ENCODE data around the gene APRT. TPM values are rescaled to one million over a fixed set of nuclear protein-coding genes. Genes with fewer than 3 reads are reported as not detected.

APRT gene
- total RNA-seq, 1 donor from 2014 or later, result 198 TPM

DNA sequence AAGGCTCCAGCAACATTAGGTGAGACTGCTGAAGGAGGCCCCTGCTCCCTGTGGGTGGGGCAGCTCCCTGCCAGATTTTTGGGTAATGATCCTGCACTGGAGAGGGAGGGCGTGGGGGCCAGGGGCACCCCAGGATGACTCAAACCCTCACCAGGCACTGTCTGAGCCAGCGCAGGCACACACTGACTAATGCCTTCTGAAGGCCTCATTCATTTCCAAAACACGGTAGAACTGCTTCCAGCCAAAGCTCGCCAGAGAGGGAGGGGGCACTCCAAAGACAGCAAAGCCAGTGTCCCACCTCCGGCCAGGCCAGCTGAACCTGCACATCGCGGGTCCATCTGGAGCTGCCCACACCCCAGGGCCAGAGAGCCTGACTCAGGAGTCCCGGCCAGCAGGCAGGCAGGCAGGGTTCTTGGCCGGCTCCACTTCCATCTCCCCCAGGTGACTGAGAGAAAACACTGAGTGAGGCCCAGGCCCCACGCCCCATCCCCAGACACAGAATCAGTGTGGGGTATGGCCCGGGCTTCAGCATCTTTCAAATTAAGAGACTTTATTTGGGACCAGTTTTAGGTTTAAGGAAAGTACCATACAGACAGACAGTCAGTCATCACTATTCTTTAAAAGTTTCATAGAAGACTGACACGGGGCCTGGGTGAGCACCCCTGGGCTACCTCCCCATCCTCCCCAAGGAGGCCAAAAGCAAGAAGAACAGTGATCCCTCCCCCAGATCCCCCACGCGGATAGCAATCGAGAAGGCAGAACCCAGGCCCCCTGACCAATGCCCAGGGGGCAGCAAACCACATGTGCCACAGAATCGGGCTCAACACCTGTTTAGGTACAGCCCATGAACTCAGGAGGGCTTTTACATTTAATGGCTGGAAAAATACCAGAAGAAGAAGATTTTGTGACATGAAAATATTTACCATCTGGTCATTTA lies 29.0 kb downstream of the APRT start:
- Mint-ChIP-seq H3K36me3 (ENCODE audit: low read depth) (no peaks in the 10 kb centered on the region), H3K4me3 (peak overlapping the region; percentile 85), H3K27ac (peak overlapping the region; percentile 80), H3K27me3 (no peaks in the 10 kb centered on the region), H3K4me1 (peaks cover 58% of the 10 kb centered on the region), H3K9me3 (no peaks in the 10 kb centered on the region)
- TF ChIP-seq, protein P1, sequence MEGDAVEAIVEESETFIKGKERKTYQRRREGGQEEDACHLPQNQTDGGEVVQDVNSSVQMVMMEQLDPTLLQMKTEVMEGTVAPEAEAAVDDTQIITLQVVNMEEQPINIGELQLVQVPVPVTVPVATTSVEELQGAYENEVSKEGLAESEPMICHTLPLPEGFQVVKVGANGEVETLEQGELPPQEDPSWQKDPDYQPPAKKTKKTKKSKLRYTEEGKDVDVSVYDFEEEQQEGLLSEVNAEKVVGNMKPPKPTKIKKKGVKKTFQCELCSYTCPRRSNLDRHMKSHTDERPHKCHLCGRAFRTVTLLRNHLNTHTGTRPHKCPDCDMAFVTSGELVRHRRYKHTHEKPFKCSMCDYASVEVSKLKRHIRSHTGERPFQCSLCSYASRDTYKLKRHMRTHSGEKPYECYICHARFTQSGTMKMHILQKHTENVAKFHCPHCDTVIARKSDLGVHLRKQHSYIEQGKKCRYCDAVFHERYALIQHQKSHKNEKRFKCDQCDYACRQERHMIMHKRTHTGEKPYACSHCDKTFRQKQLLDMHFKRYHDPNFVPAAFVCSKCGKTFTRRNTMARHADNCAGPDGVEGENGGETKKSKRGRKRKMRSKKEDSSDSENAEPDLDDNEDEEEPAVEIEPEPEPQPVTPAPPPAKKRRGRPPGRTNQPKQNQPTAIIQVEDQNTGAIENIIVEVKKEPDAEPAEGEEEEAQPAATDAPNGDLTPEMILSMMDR (IDR thresholded peaks at IDR 0.05), result no peak
- ATAC-seq (ENCODE audit: low read depth) (no peak), DNase-seq (no peak)
- intact Hi-C loops (cut with micrococcal nuclease), result loop anchor here (5.0 to 10.0 kb wide), 2 partner anchors 120 to 148 kb away; partner anchors contain the start of genes IL17C and MVD
- POLR2A ChIA-PET, result interaction anchor here (0.6 to 5.6 kb wide), 14 partner anchors 10 to 1160 kb away, joined by 3 to 52 read pairs (median 5); partner anchors contain the start of genes APRT, CDT1, CYBA and GALNS
- CTCF ChIA-PET, result interaction anchor here (0.9 to 5.9 kb wide), 8 partner anchors 13 to 75 kb away, joined by 3 to 56 read pairs (median 4); partner anchors contain the start of gene APRT

DNA sequence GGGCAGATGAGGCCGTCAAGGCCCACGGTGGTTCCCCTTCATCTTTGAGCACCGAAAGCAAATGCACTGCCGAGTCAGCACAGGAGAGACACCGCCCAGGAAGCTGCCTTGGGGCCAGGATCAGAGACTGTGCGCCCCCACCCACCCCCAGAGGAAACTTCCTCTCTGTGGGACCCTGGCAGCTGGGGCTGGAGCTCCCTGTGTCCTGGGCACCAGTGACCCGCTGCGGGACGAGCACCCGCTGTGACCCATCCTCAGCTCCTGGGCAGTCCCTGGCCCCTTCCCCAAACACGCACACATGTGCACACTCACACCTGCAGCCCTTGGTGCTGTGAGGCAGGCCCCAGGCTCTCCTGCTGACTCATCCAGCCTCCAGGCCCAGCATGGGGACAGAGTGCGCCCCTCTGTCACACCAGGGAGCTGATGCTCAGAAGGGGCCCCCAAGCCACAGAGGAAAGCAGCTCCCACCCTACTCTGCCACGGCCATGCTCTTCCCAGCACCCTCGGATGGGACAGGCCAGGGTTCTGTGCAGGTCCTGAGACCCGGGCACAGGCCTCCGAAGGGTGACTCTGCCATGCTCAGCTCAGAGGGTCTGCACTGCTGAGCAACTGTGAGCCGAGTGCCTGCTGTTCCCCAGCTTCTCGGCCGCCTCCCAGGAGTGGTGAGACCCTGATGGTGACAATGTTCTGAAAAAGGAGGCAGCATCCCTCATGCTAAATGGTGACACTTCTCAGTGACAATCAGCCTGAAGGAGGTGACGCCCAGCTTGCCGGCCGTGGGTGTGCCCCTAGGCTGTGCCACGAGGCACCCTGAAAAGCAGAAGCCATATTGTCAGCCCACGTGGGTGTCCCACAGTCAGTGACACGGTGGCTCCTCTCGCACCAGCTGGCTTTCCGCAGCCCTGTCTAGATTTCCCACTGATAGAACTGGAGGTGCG lies 30.3 kb downstream of the APRT start:
- peaks cover 2% of the 10 kb centered on the region for H3K36me3 Mint-ChIP-seq (ENCODE audit: low read depth)
- peak; percentile 66 for ATAC-seq (ENCODE audit: low read depth)
- H3K9me3 Mint-ChIP-seq, result no peaks in the 10 kb centered on the region
- H3K4me1 Mint-ChIP-seq, result peaks cover 58% of the 10 kb centered on the region
- H3K4me3 Mint-ChIP-seq, result peak overlapping the region; percentile 85
- POLR2A ChIA-PET, result interaction anchor here (0.6 to 5.6 kb wide), 17 partner anchors 9 to 1162 kb away, joined by 3 to 52 read pairs (median 6); partner anchors contain the start of genes APRT, CDT1, CTU2 and CYBA
- intact Hi-C loops (cut with micrococcal nuclease), result loop anchor here (1.0 to 10.0 kb wide), 6 partner anchors 9 to 147 kb away; partner anchors contain the start of genes IL17C and MVD
- TF ChIP-seq, protein P1 (IDR thresholded peaks at IDR 0.05), result no peak
- peak; percentile 57 for DNase-seq
- CTCF ChIA-PET, result interaction anchor here (0.7 to 3.8 kb wide), 11 partner anchors 11 to 77 kb away, joined by 3 to 45 read pairs (median 4); partner anchors contain the start of genes APRT, GALNS and TRAPPC2L
- H3K27me3 Mint-ChIP-seq, result no peaks in the 10 kb centered on the region
- peak overlapping the region; percentile 80 for H3K27ac Mint-ChIP-seq

DNA sequence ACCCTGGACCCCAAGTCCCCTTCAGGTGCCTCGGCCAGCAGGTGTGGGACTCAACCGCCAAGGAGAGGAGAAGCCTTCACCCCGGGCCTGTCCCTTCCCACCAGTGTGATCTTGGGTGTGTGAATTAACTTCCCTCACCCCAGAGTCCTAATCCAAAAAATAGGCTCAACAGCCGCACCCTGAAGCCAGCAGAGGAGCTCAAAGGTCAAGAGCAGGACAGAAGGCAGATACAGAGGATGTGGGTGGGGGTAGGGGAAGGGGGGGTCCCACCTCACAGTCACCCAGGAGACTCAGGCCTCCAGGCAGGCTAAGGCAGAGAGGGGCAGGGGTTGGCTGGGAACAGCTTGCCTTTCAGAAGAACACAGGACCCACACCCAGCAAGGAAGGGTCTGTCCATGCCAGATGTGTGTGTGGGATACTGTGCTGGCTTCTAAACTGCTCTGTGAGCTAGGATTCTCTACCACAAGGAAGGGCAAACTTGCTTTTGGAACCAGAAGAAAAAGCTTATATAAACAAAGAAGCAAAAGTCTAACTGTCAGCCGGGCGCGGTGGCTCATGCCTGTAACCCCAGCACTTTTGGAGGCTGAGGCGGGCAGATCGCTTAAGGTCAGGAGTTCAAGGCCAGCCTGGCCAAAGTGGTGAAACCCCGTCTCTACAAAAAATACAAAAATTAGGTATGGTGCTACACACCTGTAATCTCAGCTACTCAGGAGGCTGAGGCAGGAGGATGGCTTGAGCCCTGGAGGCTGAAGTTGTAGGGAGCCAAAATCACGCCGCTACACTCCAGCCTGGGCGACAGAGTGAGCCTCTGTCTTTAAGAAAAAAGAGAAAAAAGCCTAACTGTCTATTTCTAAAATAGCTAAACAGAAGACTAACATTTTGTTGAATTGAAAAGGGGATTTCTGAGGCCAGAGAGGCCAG lies 31.3 kb downstream of the APRT start:
- H3K27ac Mint-ChIP-seq, result peak overlapping the region; percentile 80
- H3K36me3 Mint-ChIP-seq (ENCODE audit: low read depth), result peaks cover 3% of the 10 kb centered on the region
- H3K4me3 Mint-ChIP-seq, result peak overlapping the region; percentile 85
- DNase-seq, result no peak
- ATAC-seq (ENCODE audit: low read depth), result no peak
- intact Hi-C loops (cut with micrococcal nuclease), result loop anchor here (1.0 to 10.0 kb wide), 6 partner anchors 8 to 146 kb away; partner anchors contain the start of genes IL17C and MVD
- TF ChIP-seq, protein P1 (IDR thresholded peaks at IDR 0.05), result no peak
- no peaks in the 10 kb centered on the region for H3K9me3 Mint-ChIP-seq
- H3K27me3 Mint-ChIP-seq, result no peaks in the 10 kb centered on the region
- ChIA-PET CTCF (interaction anchor here (0.7 to 3.8 kb wide), 6 partner anchors 10 to 387 kb away, joined by 3 to 45 read pairs (median 7); partner anchors contain the start of genes GALNS and TRAPPC2L), POLR2A (interaction anchor here (0.6 to 5.6 kb wide), 15 partner anchors 8 to 544 kb away, joined by 4 to 52 read pairs (median 6); partner anchors contain the start of genes APRT, CDT1, GALNS and TRAPPC2L)
- H3K4me1 Mint-ChIP-seq, result peaks cover 58% of the 10 kb centered on the region

All from activated B cell treated with CpG ODN at 0.5 μM for 24 hours (primary cell).